GM21737 (cell line): ENCODE measurements around the gene ELOVL3.
A peak's percentile ranks its signal among the peaks of the same experiment; 100 is the strongest.
"Not testable (repeated sequence)": the region's sequence is repeated elsewhere in the genome, so short reads cannot be mapped to it uniquely, and the experiment has no call there.

Experiments used
- ATAC-seq: cut with Tn5 transposase; IDR thresholded peaks from one replicate; pipeline ENCODE4 v1.9.1; 2021; ENCODE audit warnings: mild to moderate bottlenecking, moderate library complexity; ENCODE audit not compliant: unreplicated experiment

Gene ELOVL3, protein sequence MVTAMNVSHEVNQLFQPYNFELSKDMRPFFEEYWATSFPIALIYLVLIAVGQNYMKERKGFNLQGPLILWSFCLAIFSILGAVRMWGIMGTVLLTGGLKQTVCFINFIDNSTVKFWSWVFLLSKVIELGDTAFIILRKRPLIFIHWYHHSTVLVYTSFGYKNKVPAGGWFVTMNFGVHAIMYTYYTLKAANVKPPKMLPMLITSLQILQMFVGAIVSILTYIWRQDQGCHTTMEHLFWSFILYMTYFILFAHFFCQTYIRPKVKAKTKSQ

DNA sequence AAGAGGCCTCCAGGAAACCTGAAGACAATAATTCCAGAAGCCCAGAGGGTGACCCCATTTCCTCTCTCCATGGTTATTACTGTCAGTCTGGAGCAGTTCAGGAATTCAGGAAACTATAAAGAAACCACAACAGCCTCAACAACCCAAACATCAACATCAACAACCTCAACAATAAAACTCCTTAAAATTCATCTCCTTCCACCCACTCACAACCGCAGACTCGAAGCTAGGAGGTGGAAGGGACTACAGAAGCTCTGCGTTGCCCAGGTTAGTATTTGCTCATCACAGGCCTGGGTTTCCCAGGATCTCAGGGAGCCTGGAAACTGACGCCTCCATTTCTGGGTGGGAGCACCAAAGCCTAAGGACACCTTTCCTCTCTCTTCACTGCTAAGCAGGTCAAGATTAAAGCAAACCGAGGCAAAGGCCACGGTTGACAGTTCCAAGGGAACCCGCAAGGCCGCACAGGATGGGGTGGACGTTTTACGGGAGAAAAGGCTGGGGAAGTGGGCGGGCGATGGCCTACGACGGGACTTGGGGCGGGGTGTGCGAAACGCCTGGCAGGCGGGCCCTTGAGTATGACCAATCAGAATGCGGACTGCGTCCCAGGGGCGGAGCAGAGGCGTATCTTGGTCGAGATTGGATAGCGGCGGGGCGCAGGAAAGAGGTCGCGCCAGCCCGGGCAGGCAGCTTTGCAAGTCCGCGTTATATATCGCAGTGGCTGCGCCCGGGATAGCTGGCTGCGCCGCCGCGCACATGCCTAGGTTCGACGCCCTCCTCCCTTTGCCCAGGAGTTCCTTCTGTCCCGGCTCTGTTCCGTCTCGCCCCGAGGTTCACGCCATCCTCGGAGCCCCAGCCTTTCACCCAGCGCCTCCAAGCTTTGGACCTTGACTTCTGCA lies at the start of gene ELOVL3:
ELOVL3 (plus strand) TSS at position 654 of the 896 bp plus-strand sequence. CDS start 250 bp downstream, outside the sequence.
- ATAC-seq = peak; percentile 80

DNA sequence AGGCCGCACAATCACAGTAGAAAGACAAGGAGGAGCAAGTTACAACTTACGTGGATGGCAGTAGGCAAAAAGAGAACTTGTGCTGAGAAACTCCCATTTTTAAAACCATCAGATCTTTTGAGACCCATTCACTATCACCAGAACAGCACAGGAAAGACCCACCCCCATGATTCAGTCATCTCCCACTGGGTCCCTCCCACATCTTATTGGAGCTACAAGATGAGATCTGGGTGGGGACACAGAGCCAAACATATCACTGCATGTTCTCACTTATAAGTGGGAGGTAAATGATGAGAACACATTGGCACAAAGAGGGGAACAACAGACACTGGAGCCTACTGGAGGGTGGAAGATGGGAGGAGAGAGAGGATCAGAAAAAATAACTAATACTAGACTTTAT lies 41.5 kb upstream of the ELOVL3 start:
- ATAC-seq = no peak

DNA sequence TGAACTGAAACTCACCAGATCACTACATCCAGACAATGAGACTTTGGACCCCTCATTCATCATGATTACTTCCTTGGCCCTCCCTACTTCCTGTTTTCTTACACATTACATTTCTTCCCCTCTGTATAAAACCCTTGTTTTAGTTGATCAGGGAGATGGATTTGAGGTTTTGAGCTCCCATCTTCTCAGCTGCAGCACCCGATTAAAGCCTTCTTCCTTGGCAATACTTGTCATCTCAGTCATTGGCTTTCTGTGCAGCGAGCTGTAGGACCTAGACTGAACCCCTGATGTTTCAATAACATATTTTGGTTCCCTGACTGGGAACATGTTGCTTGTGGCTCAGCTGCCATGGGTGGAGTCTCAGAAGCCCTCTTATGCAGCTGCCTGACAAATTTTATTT lies 40.8 kb upstream of the ELOVL3 start:
- ATAC-seq = no peak

DNA sequence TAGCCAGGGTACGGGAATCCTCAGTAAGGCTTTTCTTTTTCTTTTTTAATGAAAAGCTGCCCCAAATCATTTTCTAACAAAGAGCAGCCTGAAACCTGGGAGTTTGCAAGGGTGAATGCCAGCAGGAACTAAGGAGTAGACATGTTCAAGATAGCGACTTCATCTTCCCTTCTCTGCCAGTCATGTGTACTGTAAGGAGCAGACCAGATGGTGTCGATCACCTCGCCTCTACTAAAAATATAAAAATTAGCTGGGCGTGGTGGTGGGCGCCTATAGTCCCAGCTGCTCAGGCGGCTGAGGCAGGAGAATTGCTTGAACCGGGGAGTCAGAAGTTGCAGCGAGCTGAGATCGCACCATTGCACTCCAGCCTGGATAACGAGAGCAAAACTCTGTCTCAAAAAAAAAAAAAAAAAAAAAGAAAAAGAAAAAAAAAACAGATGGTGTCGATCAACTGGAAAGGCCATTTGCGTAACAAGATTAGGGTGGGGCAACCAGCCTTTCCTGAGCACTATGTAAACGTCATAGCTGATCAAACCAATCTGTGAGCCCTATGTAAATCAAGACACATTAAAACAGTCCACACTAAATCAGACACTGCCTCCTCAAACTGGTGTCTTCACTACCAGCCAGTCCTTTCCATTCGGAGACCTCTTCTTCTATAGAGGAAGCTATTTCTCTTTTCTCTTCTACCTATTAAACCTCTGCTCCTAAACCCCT lies 40.1 kb upstream of the ELOVL3 start:
- ATAC-seq = no peak

DNA sequence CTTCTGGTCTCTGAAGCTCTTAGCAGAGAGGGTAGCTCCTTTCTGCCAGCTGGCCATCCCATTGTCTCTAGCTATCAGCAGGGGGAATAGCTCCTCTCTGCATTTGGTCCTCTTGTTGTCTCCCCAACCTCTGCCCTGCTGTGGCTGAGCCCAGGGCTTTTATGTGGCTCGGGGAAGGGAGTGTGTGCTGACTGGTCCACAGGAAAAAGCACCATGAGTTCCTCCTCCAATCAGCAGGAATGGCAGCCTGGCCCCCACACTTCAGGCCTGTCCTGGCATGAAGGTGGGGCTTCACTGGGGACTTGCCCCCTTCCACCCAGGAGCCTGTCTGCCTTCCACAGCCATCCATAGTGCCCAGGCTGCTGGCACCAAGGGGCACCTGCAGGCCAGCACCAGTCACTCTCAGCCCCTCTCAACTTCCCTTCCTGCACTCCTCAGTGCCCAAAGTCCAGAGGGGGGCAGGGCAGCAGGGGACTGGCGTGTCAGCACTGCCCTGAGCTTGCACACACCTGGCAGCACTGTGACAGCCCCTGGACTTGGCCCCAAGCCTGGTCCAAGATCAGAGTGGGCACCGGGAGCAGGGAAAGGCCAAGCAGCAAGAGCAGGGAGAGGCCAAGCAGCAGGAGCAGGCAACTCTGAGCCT lies 37.7 kb upstream of the ELOVL3 start:
- ATAC-seq = no peak

DNA sequence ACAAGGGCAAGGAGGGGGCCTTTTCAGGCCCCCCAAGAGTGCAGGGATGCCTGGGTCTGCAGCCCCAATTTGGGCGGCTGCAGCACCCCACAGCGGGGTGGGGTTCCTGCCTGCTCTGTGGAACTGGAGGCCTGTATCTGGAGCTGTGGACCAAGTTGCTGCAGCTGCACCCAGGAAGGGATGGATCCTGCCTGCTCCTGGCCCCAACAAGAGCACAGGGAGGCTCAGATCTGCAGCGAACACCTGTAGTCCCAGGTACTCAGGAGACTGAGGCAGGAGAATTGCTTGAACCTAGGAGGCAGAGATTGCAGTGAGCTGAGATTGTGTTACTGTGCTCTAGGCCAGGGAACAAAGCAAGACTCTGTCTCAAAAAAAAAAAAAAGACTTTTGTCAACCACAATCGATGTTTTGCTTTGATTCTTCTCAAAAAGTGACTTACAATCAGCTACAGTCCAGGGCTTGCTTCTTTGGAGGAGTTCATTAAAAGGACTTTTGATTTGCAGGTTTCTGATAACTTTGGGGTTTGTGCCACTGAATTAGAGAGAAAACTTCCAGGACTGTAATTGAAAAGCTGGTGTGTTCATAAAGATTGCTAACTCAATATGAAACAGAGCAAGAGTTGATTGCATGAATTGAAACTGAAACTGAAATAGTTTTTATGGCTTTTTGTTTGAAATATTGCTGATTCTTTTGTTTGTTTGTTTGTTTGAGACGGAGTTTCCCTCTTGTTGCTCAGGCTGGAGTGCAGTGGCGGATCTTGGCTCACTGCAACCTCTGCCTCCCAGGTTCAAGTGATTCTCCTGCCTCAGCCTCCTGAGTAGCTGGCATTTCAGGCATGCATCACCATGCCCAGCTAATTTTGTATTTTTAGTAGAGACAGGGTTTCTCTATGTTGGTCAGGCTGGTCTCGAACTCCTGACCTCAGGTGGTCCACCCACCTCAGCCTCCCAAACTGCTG lies 36.9 kb upstream of the ELOVL3 start:
- not testable (repeated sequence) for ATAC-seq

DNA sequence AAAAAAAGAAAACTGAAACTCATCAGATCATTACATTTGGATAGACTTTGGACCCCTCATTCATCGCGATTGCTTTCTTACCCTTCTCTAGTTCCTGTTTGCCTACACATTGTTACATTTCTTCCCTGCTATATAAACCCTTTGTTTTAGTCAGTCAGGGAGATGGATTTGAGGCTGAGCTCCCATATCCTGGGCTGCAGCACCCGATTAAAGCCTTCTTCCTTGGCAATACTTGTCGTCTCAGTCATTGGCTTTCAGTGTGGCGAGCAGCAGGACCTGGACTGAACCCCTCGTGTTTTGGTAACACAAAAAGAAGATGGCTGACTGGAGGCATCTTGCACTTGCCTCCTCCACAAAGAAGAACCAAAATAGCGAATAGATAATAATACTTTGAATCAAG lies 34.1 kb upstream of the ELOVL3 start:
- ATAC-seq = no peak

DNA sequence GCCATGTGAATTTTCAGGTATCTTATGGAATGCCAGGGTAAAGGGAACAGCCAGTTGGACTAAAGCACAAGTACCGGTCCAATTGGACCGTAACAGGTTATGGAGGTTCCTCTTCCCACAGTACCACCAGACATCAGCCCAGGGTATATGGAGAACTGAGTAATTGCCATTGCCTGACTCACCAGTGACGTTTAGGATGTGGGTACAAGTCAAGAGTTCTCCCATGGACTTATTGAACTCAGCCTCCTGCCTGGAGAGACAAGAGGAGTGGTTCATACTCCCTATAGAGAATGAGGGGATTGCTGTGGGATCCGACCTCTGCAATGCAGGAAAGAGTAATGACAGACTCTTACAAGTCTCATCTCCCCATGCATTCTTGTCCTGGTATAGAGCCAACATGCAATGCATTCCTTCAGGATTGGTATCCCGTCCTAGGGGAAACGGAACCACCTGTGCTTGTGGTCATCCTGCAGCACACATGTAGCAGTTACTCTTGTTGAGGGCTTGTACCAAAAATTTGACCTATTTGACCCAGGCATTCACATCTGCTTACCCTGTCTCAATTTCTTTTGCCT lies 30.7 kb upstream of the ELOVL3 start:
- no peak for ATAC-seq

DNA sequence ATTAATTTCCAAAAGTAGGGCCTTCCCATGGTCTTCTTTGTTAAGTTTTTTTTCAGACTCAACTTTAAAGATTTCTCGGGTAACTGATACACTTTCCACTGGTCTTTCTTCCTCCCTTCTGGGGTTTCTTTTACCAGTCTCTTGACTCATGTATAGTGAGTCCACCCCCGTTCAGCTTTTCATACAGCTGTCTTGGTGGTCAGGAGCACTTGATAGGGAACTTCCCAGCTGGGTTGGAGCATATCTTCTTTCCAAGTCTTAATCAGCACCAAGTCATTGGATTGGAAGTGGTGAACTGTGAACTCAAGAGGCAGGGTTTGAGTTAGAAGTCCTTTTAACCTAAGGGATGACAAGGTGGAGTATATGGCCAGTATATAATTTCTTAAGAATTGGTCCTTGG lies 29.2 kb upstream of the ELOVL3 start:
- no peak for ATAC-seq

DNA sequence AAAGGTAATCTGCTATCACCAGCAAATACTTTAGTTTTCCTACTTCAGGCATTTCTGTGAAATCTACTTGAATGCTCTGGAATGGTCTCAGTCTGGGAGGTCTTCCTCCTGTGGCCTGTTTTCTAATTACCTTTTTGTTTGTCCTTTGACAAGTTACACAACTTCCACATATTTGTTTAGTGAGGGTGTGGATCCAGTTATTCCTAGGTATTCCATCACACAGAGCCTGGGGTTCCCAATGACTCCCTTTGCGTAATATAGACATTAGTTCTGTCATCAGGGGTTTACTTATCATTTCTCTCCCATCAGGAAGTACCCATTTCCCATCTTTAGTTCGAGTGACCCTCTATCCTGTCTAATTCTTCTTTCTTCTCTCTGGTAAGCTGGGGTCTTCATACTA lies 28.1 kb upstream of the ELOVL3 start:
- ATAC-seq = no peak

DNA sequence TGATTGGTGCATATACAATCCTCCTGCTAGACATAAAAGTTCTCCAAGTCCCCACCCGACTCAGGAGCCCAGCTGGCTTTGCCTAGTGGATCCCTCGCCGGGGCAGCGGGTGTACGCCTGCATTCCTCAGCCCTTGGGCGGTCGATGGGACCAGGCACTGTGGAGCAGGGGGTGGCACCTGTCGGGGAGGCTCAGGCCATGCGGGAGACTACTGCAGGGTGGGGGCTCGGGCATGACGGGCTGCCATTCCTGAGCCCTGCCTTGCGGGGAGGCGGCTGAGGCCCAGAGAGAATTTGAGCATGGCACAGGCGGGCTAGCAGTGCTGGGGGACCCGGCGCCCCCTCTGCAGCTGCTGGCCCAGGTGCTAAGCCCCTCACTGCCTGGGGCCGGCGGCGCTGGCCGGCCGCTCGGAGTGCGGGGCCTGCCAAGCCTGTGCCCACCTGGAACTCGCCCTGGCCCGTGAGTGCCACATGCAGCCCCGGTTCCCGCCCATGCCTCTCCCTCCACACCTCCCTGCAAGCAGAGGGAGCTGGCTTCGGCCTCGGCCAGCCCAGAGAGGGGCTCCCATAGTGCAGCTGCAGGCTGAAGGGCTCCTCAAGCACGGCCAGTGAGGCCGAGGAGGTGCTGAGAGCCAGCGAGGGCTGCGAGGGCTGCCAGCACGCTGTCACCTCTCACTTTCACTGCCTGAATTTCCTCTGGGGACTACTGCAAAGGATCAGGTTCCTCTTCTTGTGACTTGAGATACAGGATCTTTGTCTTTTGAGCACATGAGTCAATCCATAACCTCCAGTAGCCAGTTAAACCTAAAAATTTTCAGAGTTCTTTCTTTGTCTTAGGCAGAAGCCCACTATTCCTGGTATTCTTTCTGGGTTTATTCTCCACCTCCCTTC lies 25.1 kb upstream of the ELOVL3 start:
- no peak for ATAC-seq

DNA sequence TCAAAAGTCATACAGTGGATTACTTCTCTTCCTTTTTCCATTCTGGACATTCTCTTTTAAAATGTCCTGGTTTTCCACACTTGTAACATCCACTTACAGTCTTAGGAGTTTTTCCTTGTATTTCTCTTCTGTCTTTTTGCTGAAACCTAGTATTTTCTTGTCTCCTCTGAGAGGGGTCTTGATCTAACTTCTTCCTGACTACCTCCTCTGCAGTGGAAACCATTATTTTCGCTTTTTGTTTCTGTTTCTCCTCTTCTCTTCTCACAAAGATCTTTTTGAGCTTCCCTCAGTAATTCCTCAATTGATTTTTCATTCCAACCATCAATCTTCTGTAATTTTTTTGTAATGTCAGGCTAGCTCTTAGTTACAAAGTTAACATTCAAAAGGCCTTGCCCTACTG lies 23.7 kb upstream of the ELOVL3 start:
- no peak for ATAC-seq

DNA sequence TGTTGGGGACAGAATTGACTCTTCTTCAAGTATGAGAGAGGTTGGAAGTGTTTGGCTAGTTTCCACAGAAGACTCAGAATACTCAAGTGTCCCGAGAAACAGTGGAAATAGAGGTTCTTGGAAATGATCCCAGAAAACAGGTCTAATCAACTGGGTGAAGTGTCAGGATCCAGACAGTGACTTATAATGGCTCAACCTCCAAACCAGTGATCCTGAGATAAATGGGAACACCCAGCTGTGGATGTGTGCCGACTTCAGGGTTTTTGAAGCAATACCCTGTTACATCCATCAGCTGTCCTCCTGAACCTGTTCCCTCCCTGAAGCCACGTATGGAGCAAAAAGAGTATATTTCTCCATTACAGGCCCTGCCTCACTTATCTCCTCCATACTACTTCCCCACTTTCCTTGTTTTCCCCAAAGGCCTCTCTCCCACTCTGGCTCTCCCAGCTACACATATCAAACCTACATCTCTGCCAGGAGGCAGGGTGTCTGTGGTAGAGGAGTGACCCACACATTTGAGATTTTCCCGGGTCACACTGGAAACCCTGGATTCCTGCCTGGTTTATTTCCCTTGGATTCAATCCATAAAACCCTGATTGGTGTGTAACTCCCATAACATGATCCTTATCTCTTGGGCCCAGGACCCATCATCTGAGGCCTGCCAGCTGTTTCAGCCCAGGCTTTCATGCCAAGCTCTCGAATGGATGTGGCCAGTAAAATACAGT lies 17.6 kb upstream of the ELOVL3 start:
- ATAC-seq = no peak

DNA sequence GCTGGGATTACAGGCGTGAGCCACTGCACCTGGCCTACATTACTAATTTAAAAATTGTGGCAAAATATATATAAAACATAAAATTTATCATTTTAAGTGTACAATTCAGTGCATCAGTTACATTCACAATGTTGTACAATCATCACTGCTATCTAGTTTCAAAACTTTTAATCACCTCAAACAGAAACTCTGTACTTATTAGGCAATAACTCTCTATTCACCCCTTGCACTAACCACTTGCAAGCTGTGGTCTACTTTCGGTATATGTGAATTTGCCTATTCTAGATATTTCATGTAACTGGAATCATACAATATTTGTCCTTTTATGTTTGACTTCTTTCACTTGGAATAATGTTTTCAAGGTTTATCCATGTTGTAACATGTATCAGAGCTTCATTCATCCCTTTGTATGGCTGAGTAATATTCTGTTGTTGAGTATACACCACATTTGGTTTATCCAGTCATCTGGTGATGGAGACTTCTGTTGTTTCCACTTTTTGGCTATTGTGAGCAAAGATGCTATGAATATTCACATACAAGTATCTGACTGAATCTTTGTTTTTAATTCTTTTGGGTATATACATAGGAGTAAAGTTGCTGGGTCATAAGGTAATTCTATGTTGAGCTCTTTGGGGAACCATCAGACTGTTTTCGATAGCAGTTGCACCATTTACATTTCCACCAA lies 14.3 kb upstream of the ELOVL3 start:
- ATAC-seq = no peak

DNA sequence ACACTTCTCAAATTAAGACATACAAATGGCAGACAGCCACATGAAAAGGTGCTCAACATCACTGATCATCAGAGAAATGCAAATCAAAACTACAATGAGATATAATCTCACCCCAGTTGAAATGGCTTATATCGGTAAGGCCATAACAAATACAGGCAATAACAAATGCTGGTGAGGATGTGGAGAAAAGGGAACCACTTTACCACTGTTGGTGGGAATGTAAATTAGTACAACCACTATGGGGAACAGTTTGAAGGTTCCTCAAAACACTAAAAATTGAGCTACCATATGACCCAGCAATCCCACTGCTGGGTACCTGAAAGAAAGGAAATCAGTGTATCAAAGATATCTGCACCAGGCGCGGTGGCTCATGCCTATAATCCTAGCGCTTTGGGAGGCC lies 12.5 kb upstream of the ELOVL3 start:
- ATAC-seq = not testable (repeated sequence)

DNA sequence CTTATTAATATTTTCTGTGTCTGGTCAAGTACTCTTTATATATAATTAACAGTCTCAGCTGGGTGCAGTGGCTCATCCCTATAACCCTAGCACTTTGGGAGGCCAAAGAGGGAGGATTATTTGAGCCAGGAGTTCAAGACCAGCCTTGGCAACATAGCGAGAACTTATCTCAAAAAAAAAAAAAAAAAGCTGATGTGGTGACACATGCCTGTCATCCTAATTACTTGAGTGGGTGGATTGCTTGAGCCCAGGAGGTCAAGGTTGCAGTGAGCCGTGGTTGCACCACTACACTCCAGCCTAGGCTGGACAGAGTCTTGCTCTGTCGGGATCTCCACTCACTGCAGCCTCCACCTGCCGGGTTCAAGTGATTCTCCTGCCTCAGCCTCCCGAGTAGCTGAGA lies 6.7 kb upstream of the ELOVL3 start:
- ATAC-seq = no peak

DNA sequence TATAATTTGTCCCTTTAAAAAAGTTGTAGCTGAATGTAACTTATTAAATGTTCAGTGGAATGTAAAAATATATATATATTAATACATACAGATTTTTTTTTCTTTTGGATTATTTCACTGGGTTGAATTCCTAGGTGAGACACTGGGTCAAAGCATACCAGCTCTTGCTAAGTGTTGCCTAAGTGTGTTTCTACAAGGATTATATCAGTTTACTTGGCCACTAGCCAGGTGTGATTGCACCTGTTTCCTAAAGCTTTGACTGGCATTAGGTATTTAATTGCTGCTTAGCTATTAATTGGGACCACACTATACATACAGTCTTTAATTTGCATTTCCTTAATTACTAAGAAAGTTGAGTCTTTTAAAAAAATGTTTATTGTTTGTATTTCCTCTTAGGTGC lies 5.5 kb upstream of the ELOVL3 start:
- ATAC-seq = no peak
